Activated CD8-positive, alpha-beta memory T cell treated with anti-CD3 and anti-CD28 coated beads, Interleukin-2, amount 50 U/mL, for 1 hour (primary cell): ENCODE results near the gene BCL6B.

Source experiments
- DNase-seq: peaks from one replicate; pipeline ENCODE4 v3.0.0-alpha.2; 2020; ENCODE audit errors: extremely low read depth

Gene BCL6B

DNA sequence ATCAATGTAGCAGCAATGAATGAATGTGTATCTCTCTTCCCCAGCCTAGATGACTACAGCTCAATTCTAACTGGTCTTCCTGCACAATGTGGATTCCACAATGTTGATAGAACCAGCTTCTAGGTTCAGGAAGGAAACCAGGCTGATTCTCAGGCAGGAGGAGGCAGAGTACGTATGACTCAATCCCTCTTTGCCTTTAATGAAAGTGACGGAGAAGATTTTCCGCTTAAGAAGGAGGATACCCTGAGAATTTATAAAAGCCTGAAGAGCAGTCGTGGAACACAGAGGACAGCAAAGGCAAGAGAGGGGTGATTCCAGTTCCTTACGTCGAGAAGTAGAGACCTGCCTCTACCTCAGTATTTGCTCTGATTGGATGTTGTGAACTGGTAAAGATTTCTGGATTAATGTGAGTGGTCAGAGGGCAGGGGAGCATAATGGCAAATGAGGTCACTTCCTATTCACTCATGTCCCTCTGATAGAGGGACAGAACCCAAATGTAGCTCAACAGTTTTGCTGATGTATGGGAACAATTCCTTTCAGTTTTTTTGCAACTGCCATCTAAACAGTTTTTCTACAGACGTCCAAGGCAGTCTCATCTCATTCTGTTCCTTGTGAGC is 36.1 kb downstream of the BCL6B start:
- DNase-seq, result no peak

DNA sequence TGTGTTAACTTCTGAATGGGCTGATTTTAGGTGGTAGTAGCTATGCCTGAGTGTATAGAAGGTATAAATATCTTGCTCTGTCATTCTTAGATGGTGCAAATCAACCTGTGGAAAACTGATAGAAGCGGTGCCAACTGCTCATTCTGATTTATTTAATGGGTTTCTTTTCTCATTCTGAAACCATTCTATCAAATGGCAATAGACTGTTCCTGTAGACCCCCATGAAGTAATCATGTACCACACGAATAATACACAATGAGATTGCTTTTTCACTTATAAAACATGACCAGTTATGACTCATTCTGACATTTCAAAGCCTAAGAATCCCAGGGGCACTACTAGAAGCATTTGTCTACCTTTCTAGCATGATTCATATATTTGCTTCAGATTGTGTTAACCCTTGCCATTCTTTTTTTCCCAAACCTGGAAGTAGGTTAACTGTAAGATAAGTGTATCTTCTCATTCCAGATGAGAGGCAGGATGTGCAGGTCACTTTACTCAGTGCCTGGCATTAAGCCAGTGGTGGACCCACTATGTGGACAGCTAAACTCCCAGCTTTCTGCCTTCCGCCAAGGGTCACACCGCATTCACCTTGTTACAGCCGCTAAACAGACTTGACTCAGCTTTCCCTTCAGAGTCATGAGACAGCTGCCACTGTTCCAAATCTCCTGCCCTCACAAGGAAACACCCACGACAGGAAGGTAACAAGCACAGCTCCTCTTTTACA is 37.5 kb downstream of the BCL6B start:
- DNase-seq, result no peak

DNA sequence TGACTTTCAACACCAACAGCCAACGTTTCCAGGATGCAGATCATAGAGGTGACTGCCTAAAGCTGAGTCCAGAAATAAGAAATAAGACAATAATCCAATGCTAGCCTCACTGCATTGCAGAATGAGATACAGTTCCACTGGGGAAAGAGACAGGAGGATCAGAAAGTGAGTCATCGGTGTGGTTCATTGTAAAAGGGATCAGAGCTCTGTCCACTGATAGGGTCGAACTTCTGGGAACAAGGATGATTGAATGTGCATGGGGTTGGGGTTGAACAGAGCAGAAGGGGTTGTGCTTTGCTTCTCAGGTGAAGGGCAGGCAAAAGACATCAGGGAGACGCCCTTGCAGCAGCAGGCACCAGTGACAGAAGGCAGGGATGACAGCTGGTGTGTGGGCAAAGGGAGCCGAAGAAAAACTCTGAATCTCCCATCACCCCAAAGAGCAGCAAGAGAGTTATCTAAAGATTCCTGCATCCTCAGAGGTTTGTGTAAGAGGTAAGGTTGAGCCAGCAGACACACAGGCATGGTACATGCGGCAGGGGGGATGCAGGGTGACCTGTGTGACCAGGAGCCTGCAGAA is 40.8 kb downstream of the BCL6B start:
- DNase-seq, result no peak

DNA sequence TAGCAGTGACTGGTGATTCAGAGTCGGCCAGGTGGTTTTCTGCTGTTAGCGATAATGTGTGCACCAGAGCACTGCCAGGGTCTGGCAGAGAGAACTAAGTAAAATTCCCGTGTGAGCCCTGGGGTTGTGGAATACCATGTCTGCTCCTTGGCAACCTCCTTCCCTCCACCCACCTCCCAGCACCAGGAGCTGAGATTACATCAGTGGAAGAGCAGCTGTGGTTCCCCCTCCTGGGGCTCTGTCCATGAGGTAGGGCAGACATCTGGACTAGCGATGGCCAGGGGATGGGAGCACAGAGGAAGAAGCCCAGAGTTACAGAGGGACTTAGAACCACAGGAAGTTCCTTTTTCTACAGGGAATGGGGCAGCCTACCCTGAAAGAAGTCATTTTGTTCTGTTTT is 41.4 kb downstream of the BCL6B start:
- DNase-seq, result no peak

DNA sequence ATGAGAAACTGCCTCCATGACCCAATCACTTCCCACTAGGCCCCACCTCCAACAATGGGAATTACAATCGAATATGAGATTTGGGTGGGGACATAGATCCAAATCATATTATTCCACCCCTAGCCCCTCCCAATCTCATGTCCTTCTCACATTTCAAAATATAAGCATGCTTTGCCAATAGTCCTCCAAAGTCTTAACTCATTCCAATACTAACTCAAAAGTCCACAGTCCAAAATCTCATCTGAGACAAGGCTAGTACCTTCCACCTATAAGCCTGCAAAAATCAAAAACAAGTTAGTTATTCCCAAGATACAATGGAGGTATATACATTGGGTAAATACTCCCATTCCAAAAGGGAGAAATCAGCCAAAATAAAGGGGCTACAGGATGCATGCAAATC is 44.3 kb downstream of the BCL6B start:
- DNase-seq, result no peak

DNA sequence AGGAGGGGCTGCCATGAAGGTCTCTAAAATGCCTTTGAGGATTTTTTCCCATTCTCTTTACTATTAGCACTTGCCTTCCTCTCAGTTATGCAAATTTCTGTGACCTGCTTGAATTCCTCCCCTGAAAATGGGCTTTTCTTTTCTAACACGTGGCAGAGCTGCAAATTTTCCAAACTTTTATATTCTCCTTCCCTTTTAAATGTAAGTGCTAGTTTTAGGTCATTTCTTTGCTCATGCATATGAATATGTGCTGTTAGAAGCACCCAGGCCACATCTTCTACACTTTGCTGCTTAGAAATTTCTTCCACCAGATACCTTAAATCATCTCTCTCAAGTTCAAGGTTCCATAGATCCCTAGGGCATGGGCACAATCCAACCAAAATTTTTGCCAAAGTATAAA is 45.4 kb downstream of the BCL6B start:
- no peak for DNase-seq

DNA sequence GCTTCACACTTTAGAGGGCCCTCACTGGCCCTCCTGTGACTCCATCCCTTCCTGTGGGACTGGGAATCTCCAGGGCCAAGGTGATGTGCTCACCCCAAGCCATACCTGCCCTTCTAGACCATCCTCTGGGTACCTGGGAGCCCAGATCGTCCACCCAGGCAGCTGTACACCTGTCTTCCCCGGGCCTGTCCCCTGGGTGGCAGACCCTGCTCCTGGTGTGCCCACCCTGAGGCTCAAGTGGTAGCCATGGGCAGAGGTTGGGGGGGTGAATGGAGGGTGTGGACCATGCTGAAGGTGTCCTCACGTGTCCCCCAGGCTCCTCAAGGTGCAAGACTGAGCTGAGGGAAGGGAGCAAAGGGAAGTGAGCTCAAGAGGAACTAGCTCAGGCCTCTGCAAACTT is 47.9 kb downstream of the BCL6B start:
- no peak for DNase-seq

DNA sequence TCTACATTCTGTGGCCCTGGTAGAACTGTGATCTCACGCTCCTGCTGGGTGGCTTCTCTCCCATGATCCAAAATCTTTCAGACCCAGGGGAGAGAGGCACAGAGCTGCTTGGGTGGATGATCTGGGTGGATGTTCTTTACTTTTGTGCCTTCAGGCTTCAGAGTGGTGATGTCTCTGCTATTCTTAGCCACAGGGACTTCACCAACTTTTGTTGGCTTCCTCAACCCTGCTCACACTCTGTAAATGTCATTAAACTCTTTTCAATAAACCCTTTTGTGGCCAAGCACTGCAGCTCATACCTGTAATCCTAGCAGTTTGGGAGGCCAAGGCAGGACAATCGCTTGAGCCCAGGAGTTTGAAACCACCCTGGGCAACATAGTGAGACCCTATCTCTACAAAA is 49.6 kb downstream of the BCL6B start:
- no peak for DNase-seq

DNA sequence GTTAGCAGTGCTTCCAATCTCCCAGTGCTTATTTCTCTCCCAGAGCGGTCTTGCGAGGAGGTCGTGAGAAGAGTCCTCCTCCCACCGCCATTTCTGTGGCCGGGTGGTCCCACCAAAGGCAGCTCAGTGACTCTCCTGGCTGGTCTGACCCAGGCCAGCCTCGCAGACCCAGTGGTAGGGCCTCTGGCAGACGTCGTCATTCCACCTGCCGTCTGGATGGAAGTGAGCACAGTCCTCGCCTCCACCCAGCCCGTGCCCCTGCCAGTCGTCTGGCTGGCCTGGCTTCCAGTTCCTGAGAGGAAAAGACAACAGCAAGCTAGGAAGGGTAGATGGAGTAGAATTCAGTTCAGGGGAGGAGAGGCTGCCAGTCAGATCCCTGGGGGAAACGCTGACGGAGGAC is 52.1 kb downstream of the BCL6B start:
- no peak for DNase-seq

DNA sequence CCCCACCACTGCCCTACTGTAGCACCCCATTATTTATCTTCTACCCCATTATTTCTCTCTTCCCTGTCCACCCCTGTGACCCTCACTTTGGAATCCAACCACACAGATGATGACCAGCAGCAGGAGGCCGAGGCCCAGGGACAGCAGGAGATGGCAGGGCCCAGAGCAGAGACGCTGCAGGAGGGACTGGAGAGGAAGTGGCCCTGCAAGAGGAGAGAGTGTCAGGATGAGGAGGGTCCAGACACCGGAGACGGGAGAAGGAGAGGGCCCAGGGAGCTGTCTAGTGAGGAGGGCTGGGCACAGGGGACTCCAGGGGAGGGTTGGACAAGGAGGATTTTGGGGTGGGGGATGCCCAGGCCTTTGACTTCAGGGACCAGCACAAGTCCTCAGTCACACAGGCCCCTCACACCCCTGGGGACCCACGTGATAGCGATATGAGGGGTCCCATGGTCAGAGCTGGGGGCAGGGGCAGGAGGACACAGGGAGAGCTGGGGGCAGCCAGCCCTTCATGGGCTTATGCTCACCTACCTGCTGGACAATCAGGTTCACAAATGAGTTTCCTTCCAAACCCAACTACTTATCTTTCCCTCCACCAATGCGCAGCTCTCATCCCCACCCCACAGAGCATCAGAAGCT is 55.2 kb downstream of the BCL6B start:
- no peak for DNase-seq

DNA sequence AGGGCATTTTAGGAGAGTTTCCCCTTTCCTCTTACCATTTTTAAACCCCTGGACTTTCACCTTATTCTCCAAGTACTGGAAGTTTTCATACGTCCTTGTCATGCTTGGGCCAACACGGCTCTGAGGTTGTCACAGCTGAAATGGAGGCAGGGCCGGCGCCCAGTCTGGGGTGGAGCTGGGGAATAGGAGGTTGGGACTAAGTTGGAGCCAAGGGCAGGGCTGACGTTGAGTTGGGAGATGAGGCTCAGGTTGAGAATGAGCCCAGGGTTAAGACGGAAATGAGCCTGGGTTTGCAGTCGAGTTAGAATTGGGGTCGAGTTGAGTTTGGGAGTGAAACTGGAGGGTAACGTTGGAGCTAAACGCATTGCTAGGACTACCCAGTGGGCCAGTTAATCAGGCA is 55.9 kb downstream of the BCL6B start:
- no peak for DNase-seq
